Measurements from ENCODE around the gene PDE7B.

- TF ChIP-seq CTCF (IDR thresholded peaks at IDR 0.05) (no peak), POLR2A (IDR thresholded peaks at IDR 0.05) (no peak)
Measured at GRCh38 chr6:136036601-136037000, 185.1 kb downstream of the PDE7B start.

All from thyroid gland (tissue), 4 donors.